Measurements from ENCODE around the gene LRRC2.
"Not testable (repeated sequence)": the region's sequence is repeated elsewhere in the genome, so short reads cannot be mapped to it uniquely, and the experiment has no call there.

DNA sequence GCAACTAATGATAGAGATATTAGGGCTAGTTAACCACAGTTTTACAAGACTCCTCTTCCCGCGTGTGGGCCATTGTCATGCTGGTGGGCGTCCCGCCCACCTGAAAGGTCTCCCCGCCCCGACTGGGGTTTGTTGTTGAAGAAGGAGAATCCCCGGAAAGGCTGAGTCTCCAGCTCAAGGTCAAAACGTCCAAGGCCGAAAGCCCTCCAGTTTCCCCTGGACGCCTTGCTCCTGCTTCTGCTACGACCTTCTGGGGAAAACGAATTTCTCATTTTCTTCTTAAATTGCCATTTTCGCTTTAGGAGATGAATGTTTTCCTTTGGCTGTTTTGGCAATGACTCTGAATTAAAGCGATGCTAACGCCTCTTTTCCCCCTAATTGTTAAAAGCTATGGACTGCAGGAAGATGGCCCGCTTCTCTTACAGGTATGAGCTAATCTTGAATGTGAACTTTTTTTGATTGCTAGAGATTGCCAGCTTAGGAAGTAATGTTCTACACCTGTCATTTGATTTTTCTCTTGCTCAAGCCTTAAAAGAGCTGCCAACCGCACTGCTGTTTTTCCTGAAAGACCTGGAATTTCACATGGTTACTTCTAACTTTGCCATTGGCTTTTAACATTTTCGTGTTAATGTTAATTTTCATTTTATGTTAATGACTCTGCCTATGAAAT lies 11.6 kb upstream of the LRRC2 start:
- TF ChIP-seq, protein P1, sequence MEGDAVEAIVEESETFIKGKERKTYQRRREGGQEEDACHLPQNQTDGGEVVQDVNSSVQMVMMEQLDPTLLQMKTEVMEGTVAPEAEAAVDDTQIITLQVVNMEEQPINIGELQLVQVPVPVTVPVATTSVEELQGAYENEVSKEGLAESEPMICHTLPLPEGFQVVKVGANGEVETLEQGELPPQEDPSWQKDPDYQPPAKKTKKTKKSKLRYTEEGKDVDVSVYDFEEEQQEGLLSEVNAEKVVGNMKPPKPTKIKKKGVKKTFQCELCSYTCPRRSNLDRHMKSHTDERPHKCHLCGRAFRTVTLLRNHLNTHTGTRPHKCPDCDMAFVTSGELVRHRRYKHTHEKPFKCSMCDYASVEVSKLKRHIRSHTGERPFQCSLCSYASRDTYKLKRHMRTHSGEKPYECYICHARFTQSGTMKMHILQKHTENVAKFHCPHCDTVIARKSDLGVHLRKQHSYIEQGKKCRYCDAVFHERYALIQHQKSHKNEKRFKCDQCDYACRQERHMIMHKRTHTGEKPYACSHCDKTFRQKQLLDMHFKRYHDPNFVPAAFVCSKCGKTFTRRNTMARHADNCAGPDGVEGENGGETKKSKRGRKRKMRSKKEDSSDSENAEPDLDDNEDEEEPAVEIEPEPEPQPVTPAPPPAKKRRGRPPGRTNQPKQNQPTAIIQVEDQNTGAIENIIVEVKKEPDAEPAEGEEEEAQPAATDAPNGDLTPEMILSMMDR (IDR thresholded peaks at IDR 0.05), result not testable (repeated sequence)
- TF ChIP-seq POLR2A (IDR thresholded peaks at IDR 0.05), result not testable (repeated sequence)

All from adrenal gland (tissue), 5 donors.